Midbrain (tissue), 1 donor: ENCODE data around the gene TGM5.
"Not testable (repeated sequence)": the region's sequence is repeated elsewhere in the genome, so short reads cannot be mapped to it uniquely, and the experiment has no call there.

ENCODE experiments used
- DNase-seq: peaks from one replicate; lab custom pipeline; 2025; lab: John Stamatoyannopoulos, UW

Gene TGM5

GRCh38 chr15:43215961-43216360, 50.8 kb downstream of the TGM5 start:
- no peak for DNase-seq

GRCh38 chr15:43214592-43215295, 52.0 kb downstream of the TGM5 start:
- DNase-seq: no peak

- no peak for DNase-seq
Observed at GRCh38 chr15:43214169-43214568, 52.6 kb downstream of the TGM5 start.

GRCh38 chr15:43213466-43213865, 53.3 kb downstream of the TGM5 start:
- no peak for DNase-seq

- DNase-seq: no peak
Observed at GRCh38 chr15:43212951-43213350, 53.8 kb downstream of the TGM5 start.

- no peak for DNase-seq
Observed at GRCh38 chr15:43212299-43212698, 54.4 kb downstream of the TGM5 start.

- DNase-seq: no peak
Observed at GRCh38 chr15:43211224-43211735, 55.4 kb downstream of the TGM5 start.

GRCh38 chr15:43210807-43211206, 55.9 kb downstream of the TGM5 start:
- DNase-seq: no peak

GRCh38 chr15:43210172-43210745, 56.5 kb downstream of the TGM5 start:
- DNase-seq: no peak

- DNase-seq: no peak
Observed at GRCh38 chr15:43209059-43209824, 57.5 kb downstream of the TGM5 start.

GRCh38 chr15:43208052-43209002, 58.4 kb downstream of the TGM5 start:
- no peak for DNase-seq

- no peak for DNase-seq
Observed at GRCh38 chr15:43207024-43207423, 59.7 kb downstream of the TGM5 start.

GRCh38 chr15:43206054-43206453, 60.7 kb downstream of the TGM5 start:
- DNase-seq: no peak

- no peak for DNase-seq
Observed at GRCh38 chr15:43204016-43204901, 62.5 kb downstream of the TGM5 start.

GRCh38 chr15:43199945-43200488, 66.7 kb downstream of the TGM5 start:
- DNase-seq: no peak

GRCh38 chr15:43198992-43199391, 67.7 kb downstream of the TGM5 start:
- DNase-seq: no peak

- DNase-seq: not testable (repeated sequence)
Observed at GRCh38 chr15:43198556-43198955, 68.2 kb downstream of the TGM5 start.

- DNase-seq: not testable (repeated sequence)
Observed at GRCh38 chr15:43197773-43198172, 69.0 kb downstream of the TGM5 start.

GRCh38 chr15:43196760-43197548, 69.8 kb downstream of the TGM5 start:
- no peak for DNase-seq

GRCh38 chr15:43194795-43195194, 71.9 kb downstream of the TGM5 start:
- no peak for DNase-seq
